Peyer's patch (tissue), 4 donors: ENCODE measurements around the gene CEP120. TPM values are rescaled to one million over a fixed set of nuclear protein-coding genes. Genes with fewer than 3 reads are reported as not detected.

ENCODE experiments used
- DNase-seq, 3 donors: peaks; one replicate each; pipeline ENCODE4 v3.0.0-alpha.2; 2017 to 2019
- H3K27ac ChIP-seq, 4 donors: fragments of 200-600 bp; sonication (generic); one replicate each; pipeline ENCODE4 v1.5.1; 2016 to 2019
- H3K27me3 ChIP-seq, 2 donors: fragments of 200-600 bp; sonication (generic); one replicate each; pipeline ENCODE4 v1.5.1; 2019
- H3K36me3 ChIP-seq, 3 donors: fragments of 200-600 bp; sonication (generic); one replicate each; pipeline ENCODE4 v1.5.1; 2016 to 2019
- H3K4me1 ChIP-seq, 4 donors: fragments of 200-600 bp; sonication (generic); one replicate each; pipeline ENCODE4 v1.5.1; 2016 to 2019
- H3K4me3 ChIP-seq, 4 donors: fragments of 200-600 bp; sonication (generic); 1 replicate in 3 of 4; 2 replicates in 1 of 4; pipeline ENCODE4 v1.5.1; 2016 to 2019; ENCODE audit warnings: mild to moderate bottlenecking in 1 of 4
- H3K9me3 ChIP-seq, 4 donors: fragments of 200-600 bp; sonication (generic); one replicate each; pipeline ENCODE4 v1.5.1; 2016 to 2019; ENCODE audit warnings: mild to moderate bottlenecking in 1 of 4
- POLR2A ChIP-seq, 2 donors: fragments of 450-650 bp; IDR thresholded peaks; one replicate each; pipeline ENCODE4 v1.5.1; 2017; ENCODE audit warnings: antibody characterized with exemption in 2 of 2, mild to moderate bottlenecking in 2 of 2, moderate library complexity in 2 of 2
- total RNA-seq, 4 donors: library from RNA; depleted of rRNA; stranded (reverse); fragments of >200 nt; gene quantifications; one replicate each; pipeline ENCODE4 v1.1.0, GENCODE V29; 2016
- TF ChIP-seq, protein P1 (sequence below), 6 experiments: fragments of 450-650 bp in 4 of 6; fragments of 200-600 bp in 2 of 6; sonication (generic) in 1 of 6; IDR thresholded peaks; one replicate each; pipeline ENCODE4 v1.5.1; 2017 to 2019; ENCODE audit warnings: antibody characterized with exemption in 6 of 6, mild to moderate bottlenecking in 3 of 6, moderate library complexity in 1 of 6

CEP120 gene
- total RNA-seq, 4 donors from 2014 or later = 10.5 to 47.9 (median 24.2) TPM

DNA sequence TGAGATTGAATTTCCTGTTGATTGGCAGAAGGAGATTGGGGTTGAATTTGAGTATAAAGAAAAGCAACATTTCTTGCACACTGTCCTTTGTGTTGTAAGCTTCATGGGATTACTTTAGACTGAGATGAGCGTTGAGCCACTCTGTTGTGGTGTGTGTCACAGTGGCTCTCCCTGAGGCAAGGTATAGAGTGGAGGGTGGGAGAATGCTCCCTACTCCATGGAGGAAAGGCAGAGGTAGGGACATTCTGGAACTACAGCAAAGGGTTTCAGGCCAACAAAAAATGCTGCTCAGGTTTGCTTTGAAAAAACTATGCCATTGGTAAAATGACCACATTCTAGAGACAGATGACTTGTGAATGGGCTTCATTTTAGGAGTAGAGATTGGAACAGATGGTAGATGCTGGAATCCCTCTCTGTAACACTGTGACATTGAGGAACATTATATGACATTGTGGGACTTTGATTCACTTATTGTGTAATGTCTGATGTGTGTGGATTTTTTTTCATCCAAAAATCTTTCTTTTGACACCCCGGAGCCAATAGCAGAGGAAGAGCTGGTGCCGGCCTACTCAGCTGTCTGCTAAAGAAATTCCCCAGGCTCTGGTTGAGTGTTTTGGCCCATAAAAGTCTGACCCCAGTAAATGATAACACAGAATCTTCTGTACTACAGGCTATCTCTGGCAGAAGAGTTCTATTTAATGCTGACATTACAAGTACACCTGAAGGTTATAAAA, 6.2 kb upstream of the CEP120 start:
- Histone ChIP-seq H3K27ac (no peak overlapping the region), H3K4me3 (no peak overlapping the region)
- TF ChIP-seq, protein P1, sequence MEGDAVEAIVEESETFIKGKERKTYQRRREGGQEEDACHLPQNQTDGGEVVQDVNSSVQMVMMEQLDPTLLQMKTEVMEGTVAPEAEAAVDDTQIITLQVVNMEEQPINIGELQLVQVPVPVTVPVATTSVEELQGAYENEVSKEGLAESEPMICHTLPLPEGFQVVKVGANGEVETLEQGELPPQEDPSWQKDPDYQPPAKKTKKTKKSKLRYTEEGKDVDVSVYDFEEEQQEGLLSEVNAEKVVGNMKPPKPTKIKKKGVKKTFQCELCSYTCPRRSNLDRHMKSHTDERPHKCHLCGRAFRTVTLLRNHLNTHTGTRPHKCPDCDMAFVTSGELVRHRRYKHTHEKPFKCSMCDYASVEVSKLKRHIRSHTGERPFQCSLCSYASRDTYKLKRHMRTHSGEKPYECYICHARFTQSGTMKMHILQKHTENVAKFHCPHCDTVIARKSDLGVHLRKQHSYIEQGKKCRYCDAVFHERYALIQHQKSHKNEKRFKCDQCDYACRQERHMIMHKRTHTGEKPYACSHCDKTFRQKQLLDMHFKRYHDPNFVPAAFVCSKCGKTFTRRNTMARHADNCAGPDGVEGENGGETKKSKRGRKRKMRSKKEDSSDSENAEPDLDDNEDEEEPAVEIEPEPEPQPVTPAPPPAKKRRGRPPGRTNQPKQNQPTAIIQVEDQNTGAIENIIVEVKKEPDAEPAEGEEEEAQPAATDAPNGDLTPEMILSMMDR (IDR thresholded peaks at IDR 0.05) = no peak
- no peak for TF ChIP-seq POLR2A (IDR thresholded peaks at IDR 0.05)

DNA sequence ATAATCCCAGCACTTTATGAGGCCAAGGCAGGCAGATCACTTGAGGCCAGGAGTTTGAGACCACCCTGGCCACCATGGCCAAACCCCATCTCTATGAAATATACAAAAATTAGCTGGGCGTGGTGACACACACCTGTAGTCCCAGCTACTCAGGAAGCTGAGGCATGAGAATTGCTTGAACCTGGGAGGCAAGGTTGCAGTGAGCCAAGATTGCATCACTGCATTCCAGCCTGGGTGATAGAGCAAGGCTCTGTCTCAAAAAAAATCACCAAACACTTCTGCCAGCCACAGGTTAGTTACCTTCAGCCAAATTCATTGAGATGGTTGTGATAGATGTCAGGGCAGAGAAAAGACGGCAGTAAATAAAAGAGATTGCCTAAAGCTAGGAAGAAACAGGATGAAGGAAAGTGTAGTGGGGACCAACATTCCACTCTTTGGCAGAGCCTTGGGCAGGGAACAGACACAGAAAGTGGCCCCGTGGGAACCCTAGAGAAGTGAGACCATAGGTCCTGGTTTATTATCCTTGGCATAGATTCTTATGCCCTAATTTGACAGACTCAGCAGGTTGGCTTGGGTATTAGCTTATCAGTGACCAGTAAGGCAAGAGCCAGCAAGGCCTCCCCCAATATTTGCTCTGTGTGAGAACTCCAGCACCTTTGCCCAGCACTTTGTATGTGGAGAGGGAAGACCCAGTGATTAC, 5.5 kb upstream of the CEP120 start:
- Histone ChIP-seq H3K27me3 (no peaks in the 10 kb centered on the region), H3K4me3 (no peak overlapping the region), H3K36me3 (no peaks in the 10 kb centered on the region), H3K4me1 (peaks cover 0 to 12% (median 0%) of the 10 kb centered on the region in 4 donors), H3K9me3 (no peaks in the 10 kb centered on the region), H3K27ac (no peak overlapping the region)
- DNase-seq = no peak
- TF ChIP-seq POLR2A (IDR thresholded peaks at IDR 0.05) = no peak
- TF ChIP-seq, protein P1 (IDR thresholded peaks at IDR 0.05) = no peak

More for the DNA sequence above, 6.2 kb upstream of the CEP120 start:
- Histone ChIP-seq H3K27me3 (no peaks in the 10 kb centered on the region), H3K4me1 (peaks cover 0 to 12% (median 0%) of the 10 kb centered on the region in 4 donors), H3K9me3 (no peaks in the 10 kb centered on the region), H3K36me3 (no peaks in the 10 kb centered on the region)
- no peak for DNase-seq

DNA sequence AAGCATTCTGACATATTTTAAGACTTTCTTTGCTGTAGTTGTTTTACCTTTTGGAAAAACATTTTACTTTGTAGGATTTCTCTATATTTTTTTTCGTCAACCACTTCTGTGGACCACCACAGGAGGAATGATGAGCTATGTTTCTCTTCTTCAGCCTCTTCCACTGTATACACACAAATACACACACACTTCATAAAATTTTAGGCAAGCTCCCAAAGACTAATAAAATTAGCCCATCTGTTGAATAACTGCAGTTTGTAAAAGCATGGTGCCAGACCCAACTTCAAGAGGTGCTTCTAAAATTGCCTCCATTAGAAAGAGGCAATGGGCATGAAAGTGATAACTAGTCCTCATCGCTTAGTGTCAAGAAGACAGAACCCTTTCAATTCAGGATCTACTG, 4.1 kb upstream of the CEP120 start:
- Histone ChIP-seq H3K4me3 (no peak overlapping the region), H3K36me3 (no peaks in the 10 kb centered on the region), H3K27me3 (no peaks in the 10 kb centered on the region), H3K9me3 (no peaks in the 10 kb centered on the region), H3K4me1 (peaks cover 0 to 12% (median 0%) of the 10 kb centered on the region in 4 donors), H3K27ac (no peak overlapping the region)
- no peak for DNase-seq
- TF ChIP-seq, protein P1 (IDR thresholded peaks at IDR 0.05) = no peak
- no peak for TF ChIP-seq POLR2A (IDR thresholded peaks at IDR 0.05)

DNA sequence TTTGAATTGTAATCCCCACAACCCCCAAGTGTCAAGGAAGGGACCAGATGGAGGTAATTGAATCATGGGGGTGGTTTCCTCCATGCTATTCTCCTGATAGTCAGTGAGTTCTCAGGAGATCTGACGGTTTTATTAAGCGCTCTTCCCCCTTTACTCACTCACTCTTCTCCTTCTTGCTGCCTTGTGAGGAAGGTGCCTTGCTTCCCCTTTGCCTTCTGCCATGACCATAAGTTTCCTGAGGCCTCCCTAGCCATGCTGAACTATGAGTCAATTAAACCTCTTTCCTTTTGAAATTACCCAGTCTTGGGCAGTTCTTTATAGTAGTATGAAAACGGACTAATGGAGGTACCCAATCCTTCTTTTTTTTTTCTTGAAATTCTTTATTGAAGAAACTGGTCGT, 2.2 kb upstream of the CEP120 start:
- TF ChIP-seq, protein P1 (IDR thresholded peaks at IDR 0.05) = no peak
- TF ChIP-seq POLR2A (IDR thresholded peaks at IDR 0.05) = no peak
- Histone ChIP-seq H3K4me1 (peaks cover 0 to 25% (median 0%) of the 10 kb centered on the region in 4 donors), H3K27me3 (no peaks in the 10 kb centered on the region), H3K36me3 (no peaks in the 10 kb centered on the region), H3K9me3 (no peaks in the 10 kb centered on the region), H3K4me3 (no peak overlapping the region), H3K27ac (no peak overlapping the region)
- DNase-seq = no peak

DNA sequence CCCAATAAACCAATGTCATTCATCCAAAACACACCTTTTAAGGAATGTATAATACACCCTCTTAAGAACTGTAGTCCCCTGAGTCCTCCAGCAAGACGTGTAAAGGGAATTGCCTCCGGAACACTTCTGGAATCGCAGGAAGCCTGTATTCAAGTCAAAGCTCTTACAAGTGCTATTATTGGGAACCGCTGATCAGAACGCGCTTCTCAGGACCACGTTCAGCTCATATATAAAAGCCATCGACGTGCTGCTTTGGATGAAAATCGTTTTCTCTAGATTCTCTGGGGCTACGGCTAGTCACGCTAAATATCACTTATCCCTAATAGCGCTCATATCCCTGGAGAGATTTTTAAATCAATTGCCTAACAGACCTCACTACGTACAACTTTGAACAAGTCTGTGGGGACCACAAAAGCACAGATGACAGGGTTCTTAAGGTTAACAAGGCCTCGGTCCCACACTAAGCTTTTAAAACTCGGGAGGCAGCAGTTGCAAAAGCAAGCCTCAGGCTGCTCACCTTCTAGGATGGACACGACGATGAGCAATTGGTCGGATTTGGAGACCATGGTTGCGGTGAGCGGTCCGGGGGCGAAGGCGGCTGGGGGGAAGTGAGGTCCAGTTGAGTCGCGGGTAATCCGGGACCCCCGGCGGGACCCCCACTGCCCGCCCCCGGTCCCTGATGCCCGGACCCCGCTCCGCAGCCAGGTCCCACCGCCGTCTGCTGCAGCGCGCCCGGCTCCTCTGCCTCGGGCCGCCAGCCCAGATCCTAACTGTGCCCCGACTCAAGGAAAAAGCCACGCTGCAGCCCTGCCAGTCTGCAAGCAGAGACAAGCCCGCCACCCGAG, 548 bp downstream of the CEP120 start:
- Histone ChIP-seq H3K27ac (peak overlapping the region; percentile 89 to 93 (median 92)), H3K4me3 (peak overlapping the region; percentile 73 to 91 (median 80)), H3K36me3 (no peaks in the 10 kb centered on the region), H3K4me1 (peaks cover 0 to 13% (median 0%) of the 10 kb centered on the region in 4 donors), H3K27me3 (no peaks in the 10 kb centered on the region), H3K9me3 (no peaks in the 10 kb centered on the region)
- no peak for TF ChIP-seq POLR2A (IDR thresholded peaks at IDR 0.05)
- TF ChIP-seq, protein P1 (IDR thresholded peaks at IDR 0.05) = no peak
- peak in 1 of 3 donors; percentile 27 for DNase-seq
